ES-I3 (cell line): Measurements from ENCODE around the gene SHC1.

Experiments used
- H3K36me3 ChIP-seq: 2 replicates; pipeline ENCODE4 v1.6.1; 2013; ENCODE audit warnings: mild to moderate bottlenecking, low read length, control low read depth, moderate library complexity; ENCODE audit not compliant: insufficient read depth
- H3K4me1 ChIP-seq: 2 replicates; pipeline ENCODE4 v1.6.1; 2013; ENCODE audit warnings: mild to moderate bottlenecking, control low read depth, low read length; ENCODE audit not compliant: insufficient read depth
- H3K9ac ChIP-seq: 2 replicates; pipeline ENCODE4 v1.6.1; 2013; ENCODE audit warnings: low read depth, mild to moderate bottlenecking, low read length, moderate library complexity
- H3K9me3 ChIP-seq: 2 replicates; pipeline ENCODE4 v1.6.1; 2013; ENCODE audit warnings: mild to moderate bottlenecking, low read length, moderate library complexity; ENCODE audit not compliant: control insufficient read depth, insufficient read depth

SHC1 gene

DNA sequence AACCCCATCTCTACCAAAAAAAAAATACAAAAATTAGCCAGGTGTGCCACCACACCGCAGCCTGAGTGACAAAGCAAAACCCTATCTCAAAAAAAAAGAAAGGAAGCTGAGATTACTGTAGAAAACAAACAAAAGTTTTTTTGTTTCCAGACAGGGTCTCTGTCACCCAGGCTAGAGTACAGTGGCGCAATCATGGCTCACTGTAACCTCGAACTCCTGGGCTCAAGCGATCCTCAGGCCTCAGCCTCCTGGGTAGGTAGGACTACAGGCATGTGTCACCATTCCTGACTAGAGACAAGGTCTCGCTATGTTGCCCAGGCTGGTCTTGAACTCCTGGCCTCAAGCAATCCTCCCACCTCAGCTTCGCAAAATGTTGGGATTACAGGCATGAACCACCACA is 6.2 kb downstream of the SHC1 start:
- H3K36me3 ChIP-seq, result peaks cover 43% of the 10 kb centered on the region
- peaks cover 4% of the 10 kb centered on the region; the same call in 1 of the 2 replicates for H3K4me1 ChIP-seq
- H3K9ac ChIP-seq, result no peak overlapping the region
- no peaks in the 10 kb centered on the region for H3K9me3 ChIP-seq

DNA sequence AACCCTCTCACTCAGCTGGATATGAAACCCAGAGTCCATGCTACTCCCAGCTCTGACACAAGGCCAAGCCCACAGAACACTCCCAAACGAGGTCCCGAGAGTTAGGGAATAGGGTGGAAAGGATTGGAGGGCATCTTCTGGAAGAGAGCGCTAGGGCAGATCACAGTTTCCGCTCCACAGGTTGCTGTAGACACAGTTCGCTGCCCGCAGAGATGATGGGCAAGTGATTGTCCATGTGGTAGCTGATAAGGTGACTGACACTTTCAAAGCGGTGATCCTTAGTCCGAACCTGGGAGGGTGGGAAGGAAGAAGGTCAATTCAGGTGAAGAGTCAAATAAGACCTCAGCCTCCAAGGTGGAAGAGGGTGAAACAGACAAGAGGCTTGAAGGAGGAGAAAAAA is 6.9 kb downstream of the SHC1 start:
- no peak overlapping the region for H3K9ac ChIP-seq
- H3K36me3 ChIP-seq, result peaks cover 43% of the 10 kb centered on the region
- peaks cover 4% of the 10 kb centered on the region; the same call in 1 of the 2 replicates for H3K4me1 ChIP-seq
- H3K9me3 ChIP-seq, result no peaks in the 10 kb centered on the region

DNA sequence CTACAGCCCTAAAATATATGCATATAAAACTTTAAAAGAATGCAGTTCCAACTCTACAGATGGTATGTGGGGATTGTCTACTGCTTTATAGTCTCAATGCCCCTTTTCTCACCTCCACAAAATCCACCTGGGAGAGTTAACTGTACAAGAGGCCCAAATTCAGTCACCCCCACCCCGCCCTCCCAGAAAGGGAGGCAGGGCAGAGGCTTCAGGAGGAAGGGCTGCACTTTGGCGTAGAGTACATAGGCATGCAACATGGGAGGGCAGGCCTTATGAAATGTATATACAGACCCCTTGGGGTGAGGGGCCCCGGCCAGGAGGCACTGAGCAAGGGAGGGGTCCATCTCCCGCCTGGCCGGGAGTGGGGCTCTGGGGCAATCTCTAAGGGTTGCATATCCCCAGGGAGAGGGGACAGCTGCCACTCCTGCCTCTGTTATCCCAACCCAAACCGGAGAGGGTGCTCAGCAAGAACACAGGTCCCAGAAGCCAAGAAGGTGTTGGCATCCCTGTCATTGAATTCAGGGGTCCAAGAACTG is 7.7 kb downstream of the SHC1 start:
- Histone ChIP-seq H3K9me3 (no peaks in the 10 kb centered on the region), H3K4me1 (peaks cover 4% of the 10 kb centered on the region; the same call in 1 of the 2 replicates), H3K36me3 (peaks cover 39% of the 10 kb centered on the region), H3K9ac (0 out of 2 replicates have a peak overlapping the region, but pooled peaks have one; percentile 99)

DNA sequence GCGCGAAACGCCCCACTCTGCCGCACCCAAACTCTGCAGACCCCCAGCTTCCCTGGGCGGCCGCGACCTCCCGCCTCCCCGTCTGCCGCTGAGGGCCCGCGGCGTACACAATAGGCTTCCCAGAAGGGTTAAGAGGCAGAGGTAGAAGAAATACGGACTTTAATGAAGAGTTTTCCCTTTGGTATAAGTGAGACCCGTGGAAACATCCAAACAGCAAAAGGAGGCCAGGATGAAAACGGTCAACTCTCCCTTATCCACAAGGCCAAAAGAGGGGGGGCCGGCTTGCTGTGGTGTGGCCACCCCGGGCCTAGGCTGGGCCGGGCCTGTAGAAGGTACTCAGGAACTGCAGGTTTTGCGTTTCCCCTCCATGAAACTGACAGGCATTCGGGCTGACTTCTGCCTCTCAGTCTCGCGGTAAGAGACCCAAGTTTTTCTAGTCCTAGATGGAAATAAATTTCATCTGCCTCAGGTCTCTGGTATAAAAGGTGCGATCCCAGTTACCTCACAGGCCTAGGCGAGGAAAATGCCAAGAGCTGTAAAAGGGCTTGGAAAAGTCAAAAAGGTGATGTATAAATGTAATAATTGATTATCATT is 8.3 kb downstream of the SHC1 start:
- Histone ChIP-seq H3K9ac (peak overlapping the region; percentile 99), H3K36me3 (peaks cover 32% of the 10 kb centered on the region), H3K9me3 (no peaks in the 10 kb centered on the region), H3K4me1 (peaks cover 5% of the 10 kb centered on the region; the same call in 1 of the 2 replicates)

DNA sequence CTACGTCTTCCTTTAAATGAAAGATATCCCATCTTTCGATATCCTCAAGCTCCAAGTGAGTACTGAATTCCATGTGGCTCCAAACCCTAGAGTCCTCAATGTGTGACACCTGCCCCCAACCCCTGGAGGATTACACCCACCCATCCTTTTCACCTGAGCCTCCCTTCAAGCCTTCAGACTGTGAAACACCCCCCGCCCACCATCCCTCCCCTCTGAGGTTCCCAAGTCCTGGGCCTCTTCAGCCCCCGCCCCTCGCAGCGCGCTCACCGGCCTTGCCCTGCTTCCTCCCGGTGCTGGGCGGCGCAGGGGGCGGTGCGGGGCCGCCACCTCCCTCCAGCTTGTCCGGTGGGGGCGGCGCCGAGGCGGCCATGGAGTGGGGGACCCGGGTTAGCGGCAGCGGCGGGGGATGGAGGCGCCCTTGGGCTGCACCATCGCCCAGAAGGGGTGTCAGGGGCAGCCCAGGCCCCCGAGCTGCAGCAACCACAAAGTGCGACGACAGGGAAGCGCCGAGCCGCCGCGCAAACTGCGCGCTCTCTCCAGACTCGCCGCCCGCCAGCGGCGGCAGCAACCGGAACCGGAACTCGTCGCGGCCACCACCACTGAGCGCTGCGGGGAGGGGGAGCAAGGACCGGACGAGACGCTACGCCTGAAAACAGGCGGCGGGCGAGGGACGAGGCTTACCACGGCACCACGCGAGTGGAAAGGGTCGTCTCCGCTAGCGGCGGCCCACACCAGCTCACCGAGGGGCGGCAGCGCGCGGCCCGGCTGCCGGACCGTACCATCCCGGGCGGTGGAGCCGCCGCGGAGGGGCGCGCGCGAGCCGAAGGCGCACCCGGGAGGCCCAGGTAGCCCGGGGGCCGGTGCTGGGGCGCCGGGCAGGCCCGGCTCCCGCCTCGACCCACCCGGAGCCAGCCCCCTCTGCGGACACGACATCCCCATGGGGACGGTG is 9.1 kb downstream of the SHC1 start, which contains the start of gene PYGO2:
Gene PYGO2 (minus strand): TSS at position 576 of the 949 bp plus-strand sequence. CDS start 206 bp downstream, at position 370.
- peaks cover 9% of the 10 kb centered on the region; the same call in 1 of the 2 replicates for H3K4me1 ChIP-seq
- no peaks in the 10 kb centered on the region for H3K9me3 ChIP-seq
- H3K36me3 ChIP-seq, result peaks cover 26% of the 10 kb centered on the region
- peak within 1 kb of the TSS; percentile 99 for H3K9ac ChIP-seq

DNA sequence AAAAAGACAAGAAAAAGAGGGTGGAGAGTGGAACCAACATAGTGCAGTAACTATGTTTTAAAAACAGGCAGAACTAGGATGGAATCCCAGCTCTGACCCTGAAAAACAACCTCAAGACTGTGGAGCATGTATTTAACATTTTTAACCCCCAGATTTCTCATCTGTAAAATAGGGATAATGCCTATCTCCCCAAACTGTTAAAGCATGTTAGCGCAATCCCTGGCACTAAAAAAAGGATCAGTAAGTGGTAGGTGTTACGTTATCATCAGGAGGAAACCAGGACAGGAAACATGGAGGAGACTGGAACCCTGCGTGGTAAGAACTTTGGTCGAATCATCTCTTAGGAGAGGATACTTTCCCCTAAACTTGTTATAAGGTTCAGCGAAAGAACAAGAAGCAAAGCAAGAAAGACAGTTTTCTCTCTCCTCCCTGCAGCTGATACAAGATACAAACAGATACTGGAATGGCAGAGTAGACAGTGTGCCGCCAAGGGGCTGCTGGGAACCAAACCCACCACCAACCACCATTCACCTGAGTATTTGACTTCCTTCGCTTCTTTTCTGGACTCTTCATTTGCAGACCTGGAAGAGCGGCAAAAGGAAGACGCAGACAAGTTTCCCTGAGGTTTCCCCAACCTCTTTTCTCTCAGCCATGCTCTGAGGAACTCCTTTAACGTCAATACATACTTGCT is 10.0 kb downstream of the SHC1 start:
- peak overlapping the region; percentile 99 for H3K9ac ChIP-seq
- H3K9me3 ChIP-seq, result no peaks in the 10 kb centered on the region
- peaks cover 9% of the 10 kb centered on the region; the same call in 1 of the 2 replicates for H3K4me1 ChIP-seq
- H3K36me3 ChIP-seq, result peaks cover 20% of the 10 kb centered on the region

DNA sequence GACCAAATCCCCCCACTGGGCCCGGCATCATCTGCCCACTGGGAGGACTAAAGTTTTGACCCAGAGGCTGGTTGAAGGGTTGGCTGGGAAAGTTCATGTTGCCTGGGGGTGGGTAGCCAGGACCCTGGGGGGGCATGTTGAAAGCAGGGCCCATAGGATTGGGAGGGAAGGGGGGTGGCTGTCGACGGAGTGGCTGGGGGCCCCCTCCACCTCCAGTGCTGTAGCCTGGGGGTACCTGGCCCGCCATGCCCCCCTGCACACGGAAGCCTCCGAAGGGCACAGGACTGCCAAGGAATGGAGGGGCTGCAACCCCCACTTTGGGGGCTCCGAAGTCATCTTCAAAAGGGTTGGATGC is 11.1 kb downstream of the SHC1 start:
- Histone ChIP-seq H3K4me1 (peaks cover 16% of the 10 kb centered on the region), H3K9ac (no peak overlapping the region), H3K9me3 (no peaks in the 10 kb centered on the region), H3K36me3 (peaks cover 11% of the 10 kb centered on the region; the same call in 1 of the 2 replicates)

DNA sequence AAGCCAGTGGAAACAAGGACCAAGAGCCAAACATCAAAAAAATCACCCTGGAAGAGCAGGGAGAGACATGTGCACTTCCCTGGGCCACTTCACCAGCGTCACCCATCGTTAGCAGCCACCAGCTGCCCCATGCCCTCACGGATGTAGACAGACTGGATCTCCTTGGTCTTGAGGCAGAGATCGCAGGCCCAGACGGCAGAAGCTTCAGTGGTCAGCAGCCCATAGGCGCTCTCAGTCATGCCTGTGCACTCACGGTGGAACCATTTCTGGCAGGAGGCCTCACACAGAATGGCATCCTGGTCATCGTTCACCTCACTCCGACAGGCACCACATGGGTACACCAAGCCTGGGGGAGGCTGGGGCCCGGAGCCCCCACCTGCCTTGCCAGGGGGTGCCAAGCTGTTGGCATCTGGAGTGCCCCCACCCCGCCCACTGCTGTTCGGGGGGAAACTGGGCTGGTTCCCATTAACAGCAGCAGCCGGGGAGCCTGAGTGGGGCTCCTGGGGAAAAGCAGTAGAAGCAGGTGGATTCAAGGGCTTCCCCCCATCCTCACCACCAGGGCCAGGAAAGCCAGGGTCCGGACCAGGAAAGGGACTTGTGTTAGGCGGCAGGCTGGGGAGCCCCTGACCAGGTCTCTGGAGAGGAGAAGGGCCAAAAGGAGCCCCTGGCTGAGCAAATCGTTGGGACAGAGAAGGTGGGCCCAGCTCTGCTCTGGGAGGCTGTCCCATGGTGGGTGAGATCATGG is 11.7 kb downstream of the SHC1 start:
- Histone ChIP-seq H3K9me3 (no peaks in the 10 kb centered on the region), H3K4me1 (peaks cover 16% of the 10 kb centered on the region), H3K36me3 (peaks cover 7% of the 10 kb centered on the region; the same call in 1 of the 2 replicates), H3K9ac (no peak overlapping the region)

DNA sequence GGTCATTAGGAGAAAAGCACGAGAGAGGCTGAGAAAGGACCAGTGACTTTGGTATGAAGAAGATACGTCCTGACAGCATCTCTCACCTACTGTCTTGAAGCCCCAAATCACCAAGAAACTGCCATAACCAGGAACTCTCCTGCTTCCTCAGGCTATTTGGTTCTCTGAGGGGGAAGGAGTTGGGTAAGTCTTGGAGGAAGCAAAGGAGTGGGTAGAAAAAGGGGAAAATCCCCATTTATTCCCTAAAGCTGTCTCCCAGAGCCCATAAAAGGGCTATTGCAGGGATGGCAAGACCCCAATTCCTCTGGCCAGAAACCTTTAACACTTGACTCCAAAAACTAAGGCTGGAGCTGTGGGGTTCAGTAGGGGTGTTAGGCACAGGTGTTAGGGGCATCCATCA is 12.5 kb downstream of the SHC1 start:
- peaks cover 16% of the 10 kb centered on the region for H3K4me1 ChIP-seq
- no peak overlapping the region for H3K9ac ChIP-seq
- no peaks in the 10 kb centered on the region for H3K9me3 ChIP-seq
- H3K36me3 ChIP-seq, result no peaks in the 10 kb centered on the region

DNA sequence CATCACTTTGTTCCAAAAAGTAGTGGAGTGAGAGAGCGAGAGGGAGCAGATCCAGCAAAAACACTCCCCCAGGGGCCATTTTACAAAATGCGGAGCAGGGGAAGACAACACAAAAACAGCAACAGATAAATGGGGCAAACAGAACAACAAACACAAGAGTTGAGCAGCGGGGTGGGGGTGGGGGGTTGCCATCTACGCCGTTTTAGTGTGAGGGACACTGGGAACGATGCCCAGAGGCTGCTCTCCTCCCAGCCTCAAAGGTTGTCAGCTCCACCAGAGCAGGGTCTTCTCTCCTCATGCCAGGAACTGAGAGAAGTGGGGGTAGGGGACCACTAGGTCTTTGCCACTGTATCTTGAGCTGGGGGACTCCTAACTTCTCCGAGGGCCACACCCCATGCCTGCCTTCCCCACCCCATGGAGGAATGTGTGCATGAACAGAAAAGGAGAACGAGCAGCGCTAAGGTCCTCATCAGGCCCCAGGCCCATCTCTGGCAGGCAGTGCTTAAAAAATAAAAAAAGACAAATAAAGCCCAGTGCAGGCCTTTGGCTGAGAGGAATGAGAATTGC is 13.4 kb downstream of the SHC1 start:
- H3K9me3 ChIP-seq, result no peaks in the 10 kb centered on the region
- no peaks in the 10 kb centered on the region for H3K36me3 ChIP-seq
- no peak overlapping the region; the same call in 1 of the 2 replicates for H3K9ac ChIP-seq
- peaks cover 12% of the 10 kb centered on the region for H3K4me1 ChIP-seq

DNA sequence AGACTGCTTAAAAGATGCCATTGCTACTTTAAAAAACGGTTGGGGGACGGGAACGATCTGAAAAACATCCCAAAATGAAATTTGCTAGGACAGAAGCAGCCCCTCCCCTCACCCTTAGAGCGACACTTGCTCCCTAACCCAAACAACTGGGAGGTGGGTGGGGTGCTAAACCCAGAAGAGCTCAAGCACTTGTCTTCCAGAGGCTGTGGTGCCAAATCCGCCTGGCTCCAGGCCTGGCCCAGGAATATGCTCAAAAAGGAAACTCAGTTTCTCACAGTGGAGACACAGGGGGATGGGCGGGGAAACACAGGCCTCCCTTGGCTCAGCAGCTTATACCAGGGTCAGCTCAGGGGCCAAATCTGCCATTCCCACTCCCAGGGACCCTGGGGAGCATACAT is 14.0 kb downstream of the SHC1 start:
- peaks cover 12% of the 10 kb centered on the region for H3K4me1 ChIP-seq
- H3K9me3 ChIP-seq, result no peaks in the 10 kb centered on the region
- peak overlapping the region; percentile 64; the same call in 1 of the 2 replicates for H3K9ac ChIP-seq
- no peaks in the 10 kb centered on the region for H3K36me3 ChIP-seq

DNA sequence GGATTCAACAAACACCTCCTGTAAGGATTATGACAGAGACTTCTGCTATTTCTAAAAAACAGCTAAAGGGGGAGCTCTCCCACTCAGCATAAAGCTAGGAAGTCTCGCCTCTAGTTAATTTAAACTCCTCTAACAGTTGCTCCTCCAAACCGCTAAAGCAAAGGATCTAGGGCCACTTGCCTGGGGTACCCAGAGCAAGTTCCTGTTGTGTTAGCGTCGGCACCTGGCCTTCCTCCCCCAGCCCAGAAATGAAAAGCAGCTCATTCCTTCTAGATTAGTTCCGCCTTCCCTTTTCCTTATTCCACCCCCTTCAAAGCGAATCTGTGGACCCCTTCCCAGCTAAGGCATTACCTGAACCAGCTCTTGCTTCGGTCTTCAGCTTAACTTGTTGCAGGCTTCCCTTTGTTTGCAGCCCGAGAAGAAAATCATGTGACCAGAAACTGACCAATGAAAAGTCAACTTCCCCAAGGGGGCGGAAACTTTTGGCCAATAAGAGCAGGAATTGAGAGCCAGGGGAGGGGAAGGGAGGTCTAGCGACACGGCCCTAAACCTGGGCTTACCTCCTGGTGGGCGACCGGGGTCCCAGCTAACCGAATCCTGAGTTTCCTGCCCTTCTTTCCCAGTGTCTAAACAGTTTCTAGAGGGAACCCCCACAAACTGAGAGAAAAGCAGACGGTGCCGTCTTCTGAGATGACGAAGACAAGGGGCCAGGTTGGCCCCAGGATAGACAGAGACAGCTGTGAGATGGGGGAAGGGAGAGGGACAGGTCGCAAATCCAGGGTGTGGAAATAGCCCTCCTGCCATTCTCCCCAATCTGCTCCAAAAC is 14.6 kb downstream of the SHC1 start, which contains the start of gene PBXIP1:
Gene PBXIP1 (minus strand): TSS at position 382 of the 826 bp plus-strand sequence. CDS start 2,378 bp downstream, outside the sequence.
- Histone ChIP-seq H3K4me1 (peaks cover 12% of the 10 kb centered on the region), H3K9ac (peak within 1 kb of the TSS; percentile 64), H3K36me3 (no peaks in the 10 kb centered on the region), H3K9me3 (no peaks in the 10 kb centered on the region)
